ENCODE results near the gene ANKH.

- no peak for TF ChIP-seq GATA2 (IDR thresholded peaks at IDR 0.05; ENCODE audit: low read depth, low read length)
- TF ChIP-seq GATA3 (IDR thresholded peaks at IDR 0.05; ENCODE audit: low read depth, low read length), result no peak
Measured at GRCh38 chr5:14895301-14895700, 23.7 kb upstream of the ANKH start.
